Natural killer cell (primary cell): ENCODE data around the gene RSPH1. TPM values are rescaled to one million over a fixed set of nuclear protein-coding genes. Genes with fewer than 3 reads are reported as not detected.

ENCODE experiments used
- ATAC-seq, 3 donors: fragments of 150-1000 bp in 2 of 3; fragments of 200-7000 bp in 1 of 3; cut with Tn5 transposase; 1 replicate in 1 of 3; 2 replicates in 2 of 3; pipeline ENCODE4 v1.10.0; 2021; ENCODE audit warnings: mild to moderate bottlenecking in 2 of 3, moderate library complexity in 2 of 3
- DNase-seq, 2 donors: peaks; one replicate each; pipeline versions ENCODE4 v3.0.0 to v3.0.0-alpha.2; 2013 to 2021; ENCODE audit warnings: mixed read lengths in 1 of 2
- H3K27ac ChIP-seq: one replicate; pipeline ENCODE4 v1.5.1; 2013; ENCODE audit warnings: mild to moderate bottlenecking, low read length
- H3K27me3 ChIP-seq: one replicate; pipeline ENCODE4 v1.6.1; 2013; ENCODE audit warnings: low read length; ENCODE audit not compliant: control insufficient read depth, insufficient read depth
- H3K36me3 ChIP-seq: one replicate; pipeline ENCODE4 v1.6.1; 2013; ENCODE audit warnings: low read length; ENCODE audit not compliant: control insufficient read depth, insufficient read depth
- H3K4me1 ChIP-seq: one replicate; pipeline ENCODE4 v1.6.1; 2013; ENCODE audit warnings: low read length; ENCODE audit not compliant: control insufficient read depth, insufficient read depth
- H3K4me3 ChIP-seq: one replicate; pipeline ENCODE4 v1.5.1; 2013; ENCODE audit warnings: low read length
- H3K9me3 ChIP-seq: one replicate; pipeline ENCODE4 v1.6.1; 2013; ENCODE audit warnings: low read length; ENCODE audit not compliant: control insufficient read depth, insufficient read depth
- H3K27ac Mint-ChIP-seq, 2 donors: one replicate each; pipeline ENCODE4 v1.8.0; 2022; ENCODE audit warnings: mild to moderate bottlenecking in 2 of 2, mixed read lengths in 2 of 2, moderate library complexity in 1 of 2
- H3K27me3 Mint-ChIP-seq, 2 donors: one replicate each; pipeline ENCODE4 v1.8.0; 2022; ENCODE audit warnings: low read depth in 2 of 2, mixed read lengths in 2 of 2
- H3K36me3 Mint-ChIP-seq: one replicate; pipeline ENCODE4 v1.8.0; 2022; ENCODE audit warnings: mixed read lengths
- H3K4me1 Mint-ChIP-seq, 2 donors: one replicate each; pipeline ENCODE4 v1.8.0; 2022; ENCODE audit warnings: mixed read lengths in 2 of 2
- H3K4me3 Mint-ChIP-seq: one replicate; pipeline ENCODE4 v1.8.0; 2022; ENCODE audit warnings: mild to moderate bottlenecking, moderate library complexity, mixed read lengths
- H3K9me3 Mint-ChIP-seq, 2 donors: one replicate each; pipeline ENCODE4 v1.8.0; 2022; ENCODE audit warnings: mixed read lengths in 2 of 2
- CTCF ChIP-seq: fragments of 200-600 bp; IDR thresholded peaks from one replicate; pipeline ENCODE4 v1.8.0; 2022; ENCODE audit warnings: antibody characterized with exemption
- WGBS: methylation state at CpG from one replicate; pipeline ENCODE4 v1.1.7; 2013; ENCODE audit warnings: missing lambda C conversion rate; ENCODE audit not compliant: insufficient coverage; 5-methylcytosine and 5-hydroxymethylcytosine counted together
- intact Hi-C: fragments of 100-400 bp; cut with micrococcal nuclease; formaldehyde crosslinking; loops from one replicate; pipeline ENCODE4 v1.14.2; 2022
- total RNA-seq, 4 donors: library from RNA; stranded (reverse); fragments of 120-200 nt in 1 of 4; gene quantifications; one replicate each; pipeline versions ENCODE4 v1.2.3 to v1.2.4, GENCODE V29; 2013 to 2022

Gene RSPH1
- total RNA-seq, 3 donors from 2014 or later (not counting 1 experiment from before 2014, with no cell fraction given): 0.16 TPM; not detected in 2

GRCh38 chr21:42493109-42494060 is 2.6 kb downstream of the RSPH1 start:
- Mint-ChIP-seq H3K9me3 (peaks cover 0 to 2% of the 10 kb centered on the region in 2 donors), H3K4me3 (no peak overlapping the region), H3K36me3 (no peaks in the 10 kb centered on the region), H3K4me1 (peaks cover 13 to 15% of the 10 kb centered on the region in 2 donors), H3K27me3 (peaks cover 5 to 10% of the 10 kb centered on the region in 2 donors), H3K27ac (no peak overlapping the region)
- DNase-seq (no peak), ATAC-seq (no peak)
- Histone ChIP-seq H3K4me1 (peaks cover 17% of the 10 kb centered on the region), H3K4me3 (no peak overlapping the region), H3K27me3 (no peaks in the 10 kb centered on the region), H3K9me3 (no peaks in the 10 kb centered on the region), H3K36me3 (no peaks in the 10 kb centered on the region), H3K27ac (no peak overlapping the region)
- WGBS: 86% methylated on average over 12 of the region's 13 CpGs
- no peak for TF ChIP-seq CTCF
- intact Hi-C loops: no loop called here

GRCh38 chr21:42492201-42492600 is 3.8 kb downstream of the RSPH1 start:
- WGBS: 40% methylated on average over 7 of the region's 8 CpGs
- H3K27me3 Mint-ChIP-seq: peaks cover 13 to 16% of the 10 kb centered on the region in 2 donors
- H3K4me1 Mint-ChIP-seq: peaks cover 12 to 14% of the 10 kb centered on the region in 2 donors

GRCh38 chr21:42491328-42491727 is 4.7 kb downstream of the RSPH1 start:
- no peak overlapping the region for H3K4me3 Mint-ChIP-seq

More at GRCh38 chr21:42492201-42492600, 3.8 kb downstream of the RSPH1 start:
- H3K27ac Mint-ChIP-seq: no peak overlapping the region
- Histone ChIP-seq H3K27me3 (no peaks in the 10 kb centered on the region), H3K4me1 (peaks cover 17% of the 10 kb centered on the region), H3K36me3 (no peaks in the 10 kb centered on the region), H3K27ac (no peak overlapping the region), H3K4me3 (no peak overlapping the region), H3K9me3 (no peaks in the 10 kb centered on the region)
- no peaks in the 10 kb centered on the region for H3K36me3 Mint-ChIP-seq
- H3K4me3 Mint-ChIP-seq: no peak overlapping the region
- ATAC-seq (no peak), DNase-seq (no peak)
- no peak for TF ChIP-seq CTCF
- peaks cover 0 to 2% of the 10 kb centered on the region in 2 donors for H3K9me3 Mint-ChIP-seq
- intact Hi-C loops: no loop called here

More at GRCh38 chr21:42491328-42491727, 4.7 kb downstream of the RSPH1 start:
- Histone ChIP-seq H3K4me3 (no peak overlapping the region), H3K36me3 (no peaks in the 10 kb centered on the region), H3K27ac (no peak overlapping the region), H3K27me3 (no peaks in the 10 kb centered on the region), H3K4me1 (peaks cover 8% of the 10 kb centered on the region), H3K9me3 (no peaks in the 10 kb centered on the region)
- ATAC-seq (no peak), DNase-seq (no peak)
- Mint-ChIP-seq H3K9me3 (peaks cover 0 to 2% of the 10 kb centered on the region in 2 donors), H3K4me1 (peaks cover 6 to 7% of the 10 kb centered on the region in 2 donors), H3K27me3 (peaks cover 17 to 20% of the 10 kb centered on the region in 2 donors), H3K27ac (no peak overlapping the region), H3K36me3 (no peaks in the 10 kb centered on the region)
- no CpG with 5 or more reads among the region's 1 CpG for WGBS
- intact Hi-C loops: no loop called here
- no peak for TF ChIP-seq CTCF
